Activated T-helper 17 cell treated with anti-CD3 and anti-CD28 coated beads, Interleukin-2, amount 50 U/mL, for 72 hours (primary cell): ENCODE results near the gene EXOC3L2. TPM values are rescaled to one million over a fixed set of nuclear protein-coding genes. Genes with fewer than 3 reads are reported as not detected.
A peak's percentile ranks its signal among the peaks of the same experiment; 100 is the strongest.
"Not testable (repeated sequence)": the region's sequence is repeated elsewhere in the genome, so short reads cannot be mapped to it uniquely, and the experiment has no call there.

Source experiments
- ATAC-seq: fragments of 150-1000 bp; cut with Tn5 transposase; replicated peaks from 2 replicates; pipeline ENCODE4 v1.10.0; 2021; ENCODE audit warnings: mild to moderate bottlenecking, moderate library complexity
- H3K27ac Mint-ChIP-seq: one replicate; pipeline ENCODE4 v1.8.0; 2022; ENCODE audit warnings: mixed read lengths
- H3K27me3 Mint-ChIP-seq: one replicate; pipeline ENCODE4 v1.8.0; 2022; ENCODE audit warnings: mixed read lengths
- H3K36me3 Mint-ChIP-seq: one replicate; pipeline ENCODE4 v1.8.0; 2022; ENCODE audit warnings: low read depth, mild to moderate bottlenecking, mixed read lengths
- H3K4me1 Mint-ChIP-seq: one replicate; pipeline ENCODE4 v1.8.0; 2022; ENCODE audit warnings: mixed read lengths
- H3K4me3 Mint-ChIP-seq: one replicate; pipeline ENCODE4 v1.8.0; 2022; ENCODE audit warnings: mild to moderate bottlenecking, mixed read lengths
- H3K9me3 Mint-ChIP-seq: one replicate; pipeline ENCODE4 v1.8.0; 2022; ENCODE audit warnings: mixed read lengths
- total RNA-seq, 2 donors: library from RNA; stranded (reverse); gene quantifications; one replicate each; pipeline ENCODE4 v1.2.3, GENCODE V29; 2022

The EXOC3L2 gene
- total RNA-seq, 2 donors from 2014 or later: not detected

DNA sequence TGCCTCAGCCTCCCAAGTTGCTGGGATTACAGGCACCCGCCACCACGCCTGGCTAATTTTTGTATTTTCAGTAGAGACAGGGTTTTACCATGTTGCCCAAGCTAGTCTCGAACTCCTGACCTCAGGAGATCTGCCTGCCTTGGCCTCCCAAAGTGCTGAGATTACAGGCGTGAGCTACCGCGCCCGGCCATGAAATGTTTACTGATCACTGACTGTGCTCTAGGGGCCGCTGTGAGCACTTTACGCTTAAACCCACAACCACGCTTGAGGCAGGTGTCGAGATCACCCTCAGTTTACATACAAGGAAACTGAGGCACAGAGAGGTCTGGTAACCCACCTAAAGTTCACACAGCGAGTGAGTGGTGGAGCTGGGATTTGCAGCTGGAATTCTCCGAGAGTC is 24.7 kb upstream of the EXOC3L2 start:
- H3K9me3 Mint-ChIP-seq, H3K27me3 Mint-ChIP-seq, ATAC-seq, H3K4me3 Mint-ChIP-seq, H3K4me1 Mint-ChIP-seq, H3K27ac Mint-ChIP-seq: not testable (repeated sequence)
- peaks cover 38% of the 10 kb centered on the region for H3K36me3 Mint-ChIP-seq

DNA sequence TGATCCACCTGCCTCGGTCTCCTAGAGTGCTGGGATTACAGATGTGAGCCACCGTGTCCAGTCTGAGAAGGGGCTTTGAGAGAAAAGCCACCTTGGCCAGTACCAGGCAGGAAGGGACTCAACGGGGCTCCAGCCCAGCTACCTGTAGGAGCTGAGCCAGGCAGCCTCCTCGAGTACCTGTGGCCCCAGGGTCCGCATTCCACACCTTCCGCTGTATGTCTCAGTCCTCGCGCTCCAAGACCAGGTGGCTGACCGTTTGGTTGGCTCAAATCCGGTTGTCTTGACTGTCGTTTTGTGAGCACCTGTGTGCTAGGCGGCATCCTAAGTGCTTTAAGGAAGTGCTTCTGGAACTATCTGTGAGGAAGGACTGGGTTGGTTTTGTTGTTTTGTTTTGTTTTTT is 22.1 kb upstream of the EXOC3L2 start:
- Mint-ChIP-seq H3K27ac (no peak overlapping the region), H3K36me3 (peaks cover 15% of the 10 kb centered on the region), H3K9me3 (no peaks in the 10 kb centered on the region), H3K27me3 (no peaks in the 10 kb centered on the region), H3K4me3 (no peak overlapping the region), H3K4me1 (peaks cover 9% of the 10 kb centered on the region)
- no peak for ATAC-seq

DNA sequence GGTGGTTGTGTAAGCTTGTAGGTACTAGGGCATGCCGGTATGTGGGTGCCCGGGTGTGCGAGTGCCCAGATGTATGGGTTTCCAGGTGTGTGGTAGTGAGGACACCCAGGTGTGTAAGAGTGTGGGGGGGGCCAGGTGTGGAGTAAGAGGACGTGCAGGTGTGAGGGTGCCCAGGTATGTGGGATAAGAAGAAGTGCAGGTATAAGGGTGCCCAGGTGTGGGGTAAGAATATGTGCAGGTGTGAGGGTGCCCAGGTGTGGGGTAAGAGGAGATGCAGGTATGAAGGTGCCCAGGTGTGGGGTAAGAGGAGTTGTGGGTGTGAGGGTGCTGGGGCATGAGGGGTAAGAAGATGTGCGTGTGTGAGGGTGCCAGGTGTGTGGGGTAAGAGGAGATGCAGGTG is 20.2 kb upstream of the EXOC3L2 start:
- no peaks in the 10 kb centered on the region for H3K36me3 Mint-ChIP-seq
- no peak overlapping the region for H3K4me3 Mint-ChIP-seq
- ATAC-seq: no peak
- no peak overlapping the region for H3K27ac Mint-ChIP-seq
- H3K27me3 Mint-ChIP-seq: no peaks in the 10 kb centered on the region
- H3K9me3 Mint-ChIP-seq: no peaks in the 10 kb centered on the region
- peaks cover 9% of the 10 kb centered on the region for H3K4me1 Mint-ChIP-seq

DNA sequence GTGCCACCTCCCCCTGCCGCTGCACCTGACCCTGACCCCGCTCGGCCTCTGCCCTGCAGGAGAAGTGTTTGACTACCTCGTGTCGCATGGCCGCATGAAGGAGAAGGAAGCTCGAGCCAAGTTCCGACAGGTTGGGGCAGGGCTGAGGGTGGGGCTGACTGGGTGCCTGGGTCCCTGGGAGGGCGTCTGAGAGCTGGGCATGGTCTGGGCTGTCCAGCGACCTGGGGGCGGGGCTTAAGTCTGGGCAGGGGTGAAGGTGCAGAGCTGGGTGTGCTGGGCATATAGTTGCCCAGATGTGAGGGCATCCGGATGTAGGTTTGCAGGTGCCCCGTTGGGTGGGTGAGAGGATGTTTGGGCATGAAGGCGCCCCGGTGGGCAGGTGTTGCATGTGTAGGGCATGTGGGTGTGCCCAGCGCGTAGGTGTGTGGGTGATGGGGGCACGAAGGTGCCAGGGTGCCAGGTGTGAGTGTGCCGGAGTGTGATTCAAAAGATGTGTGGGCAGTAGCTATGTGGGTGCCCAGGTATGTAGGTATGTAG is 19.6 kb upstream of the EXOC3L2 start:
- no peaks in the 10 kb centered on the region for H3K9me3 Mint-ChIP-seq
- no peaks in the 10 kb centered on the region for H3K36me3 Mint-ChIP-seq
- no peak overlapping the region for H3K4me3 Mint-ChIP-seq
- no peaks in the 10 kb centered on the region for H3K27me3 Mint-ChIP-seq
- ATAC-seq: no peak
- H3K4me1 Mint-ChIP-seq: peaks cover 9% of the 10 kb centered on the region
- no peak overlapping the region for H3K27ac Mint-ChIP-seq

DNA sequence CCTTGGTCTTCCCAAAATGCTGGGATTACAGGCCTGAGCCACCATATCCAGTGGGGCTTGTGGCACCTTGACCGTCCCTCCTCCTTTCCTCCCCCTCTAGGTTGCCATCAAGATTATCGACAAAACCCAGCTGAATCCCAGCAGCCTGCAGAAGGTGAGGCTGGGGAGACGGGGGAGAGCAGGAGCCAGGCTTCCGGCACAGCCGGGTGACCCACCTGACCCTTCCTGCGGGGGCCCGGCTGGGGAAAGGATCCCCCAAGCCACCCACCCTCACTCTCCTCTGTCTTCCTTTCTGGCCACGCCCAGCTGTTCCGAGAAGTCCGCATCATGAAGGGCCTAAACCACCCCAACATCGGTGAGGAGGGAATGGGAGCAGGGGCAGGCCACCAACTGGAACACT is 17.8 kb upstream of the EXOC3L2 start:
- Mint-ChIP-seq H3K4me1 (peaks cover 9% of the 10 kb centered on the region), H3K27me3 (no peaks in the 10 kb centered on the region), H3K36me3 (no peaks in the 10 kb centered on the region), H3K9me3 (no peaks in the 10 kb centered on the region), H3K4me3 (no peak overlapping the region), H3K27ac (no peak overlapping the region)
- no peak for ATAC-seq

DNA sequence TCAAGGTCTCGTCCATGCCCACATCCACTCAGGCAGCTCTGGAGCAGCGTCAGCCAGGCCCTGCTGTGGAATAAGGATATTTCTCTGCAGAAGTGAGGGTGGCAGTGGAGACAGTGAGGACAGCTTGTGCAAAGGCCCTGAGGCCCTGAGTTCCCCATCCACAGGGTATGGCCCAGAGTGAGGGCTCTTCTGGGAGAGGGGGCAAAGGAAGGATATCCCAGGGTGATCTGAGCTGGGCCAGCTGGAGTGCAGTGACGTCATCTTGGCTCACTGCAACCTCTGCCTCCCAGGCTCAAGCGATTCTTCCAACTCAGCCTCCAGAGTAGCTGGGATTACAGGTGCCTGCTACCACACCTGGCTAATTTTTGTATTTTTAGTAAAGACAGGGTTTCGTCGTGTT is 17.4 kb upstream of the EXOC3L2 start:
- Mint-ChIP-seq H3K4me1 (peaks cover 9% of the 10 kb centered on the region), H3K4me3 (no peak overlapping the region), H3K27me3 (no peaks in the 10 kb centered on the region), H3K27ac (no peak overlapping the region), H3K9me3 (no peaks in the 10 kb centered on the region), H3K36me3 (no peaks in the 10 kb centered on the region)
- no peak for ATAC-seq

DNA sequence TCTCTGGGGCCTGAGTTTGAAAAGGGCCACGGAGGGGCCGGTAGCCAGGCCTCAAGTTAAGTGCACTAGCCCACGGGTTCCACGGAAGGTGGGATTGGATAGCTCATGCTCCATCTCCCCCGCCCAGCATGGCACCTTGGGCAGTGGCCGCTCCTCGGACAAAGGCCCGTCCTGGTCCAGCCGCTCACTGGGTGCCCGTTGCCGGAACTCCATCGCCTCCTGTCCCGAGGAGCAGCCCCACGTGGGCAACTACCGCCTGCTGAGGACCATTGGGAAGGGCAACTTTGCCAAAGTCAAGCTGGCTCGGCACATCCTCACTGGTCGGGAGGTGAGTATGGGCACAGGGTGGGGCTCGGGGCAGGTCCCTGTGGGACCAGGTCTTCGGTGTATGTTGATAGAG is 13.7 kb upstream of the EXOC3L2 start:
- Mint-ChIP-seq H3K4me1 (no peaks in the 10 kb centered on the region), H3K27me3 (no peaks in the 10 kb centered on the region), H3K9me3 (no peaks in the 10 kb centered on the region), H3K4me3 (no peak overlapping the region), H3K36me3 (no peaks in the 10 kb centered on the region), H3K27ac (no peak overlapping the region)
- no peak for ATAC-seq

DNA sequence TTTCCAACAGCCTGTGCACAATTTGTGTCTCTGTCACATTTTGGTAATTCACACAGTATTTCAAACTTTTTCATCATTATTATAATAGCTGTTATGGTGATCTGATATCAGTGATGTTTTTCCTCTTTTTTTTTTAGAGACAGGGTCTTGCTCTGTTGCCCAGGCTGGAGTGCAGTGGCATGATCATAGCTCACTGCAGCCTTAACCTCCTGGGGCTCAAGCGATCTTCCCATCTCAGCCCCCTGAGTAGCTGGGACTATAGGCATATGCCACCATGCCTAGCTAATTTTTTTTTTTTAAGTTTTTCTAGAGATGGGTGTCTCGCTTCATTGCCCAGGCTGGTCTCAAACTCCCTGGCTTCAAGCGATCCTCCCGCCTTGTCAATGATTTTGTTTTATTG is 11.6 kb upstream of the EXOC3L2 start:
- H3K27ac Mint-ChIP-seq: no peak overlapping the region
- no peak for ATAC-seq
- no peaks in the 10 kb centered on the region for H3K27me3 Mint-ChIP-seq
- no peaks in the 10 kb centered on the region for H3K36me3 Mint-ChIP-seq
- H3K9me3 Mint-ChIP-seq: no peaks in the 10 kb centered on the region
- no peak overlapping the region for H3K4me3 Mint-ChIP-seq
- H3K4me1 Mint-ChIP-seq: peaks cover 12% of the 10 kb centered on the region

DNA sequence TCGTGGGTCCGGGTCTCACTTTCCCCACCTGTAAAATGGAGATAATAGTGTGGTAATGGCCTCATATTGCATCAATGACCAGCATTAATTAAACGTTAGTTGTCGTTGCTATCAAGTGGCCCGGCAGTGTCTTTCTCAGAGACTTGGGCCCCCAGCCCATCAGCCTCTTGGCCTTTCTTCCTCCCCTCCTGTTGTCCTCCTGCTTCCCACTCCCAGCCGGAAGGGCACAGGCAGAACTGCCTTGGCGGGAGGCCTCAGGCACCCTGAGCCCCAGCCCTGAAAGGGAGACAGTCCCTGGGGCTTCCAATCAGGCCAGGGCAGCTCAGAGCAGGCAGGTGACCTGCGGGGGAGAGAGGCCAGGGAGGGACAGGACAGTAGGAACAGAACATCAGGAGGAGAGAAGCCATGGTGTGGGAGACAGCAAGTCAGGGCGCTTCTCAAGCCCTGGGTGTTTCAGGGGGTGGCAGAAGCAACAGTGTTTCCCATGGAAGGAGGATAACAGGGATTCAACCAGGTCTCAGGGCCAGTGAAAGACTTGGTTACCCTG is 10.5 kb upstream of the EXOC3L2 start:
- H3K36me3 Mint-ChIP-seq: no peaks in the 10 kb centered on the region
- H3K4me1 Mint-ChIP-seq: peaks cover 16% of the 10 kb centered on the region
- no peak for ATAC-seq
- no peaks in the 10 kb centered on the region for H3K9me3 Mint-ChIP-seq
- H3K4me3 Mint-ChIP-seq: no peak overlapping the region
- no peak overlapping the region for H3K27ac Mint-ChIP-seq
- H3K27me3 Mint-ChIP-seq: no peaks in the 10 kb centered on the region

DNA sequence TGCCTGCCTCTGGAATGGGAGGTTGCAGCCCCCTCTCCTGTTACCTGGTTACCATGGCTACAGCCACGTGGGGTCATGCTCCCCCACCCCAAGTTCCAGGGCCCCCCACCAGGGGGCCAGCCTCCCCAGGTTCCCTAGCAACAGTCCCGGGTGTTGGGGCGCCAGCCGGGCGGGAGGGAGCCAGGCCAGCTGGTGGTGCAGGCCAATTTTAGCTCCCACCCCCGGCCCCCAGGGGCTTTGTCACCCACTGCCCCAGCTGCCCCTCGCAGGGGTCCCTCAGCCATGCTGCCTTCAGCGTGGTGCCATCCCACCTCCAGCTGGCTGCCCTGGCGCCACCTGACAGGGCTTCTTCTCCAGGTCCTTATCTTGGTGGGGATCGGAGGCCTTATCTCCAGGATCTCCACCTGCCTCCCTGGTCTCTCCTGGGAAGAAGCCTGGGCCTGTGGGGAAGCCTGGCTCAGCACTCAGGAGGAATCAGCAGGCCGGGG is 8.9 kb upstream of the EXOC3L2 start:
- H3K4me3 Mint-ChIP-seq: peak overlapping the region; percentile 78
- no peaks in the 10 kb centered on the region for H3K9me3 Mint-ChIP-seq
- H3K4me1 Mint-ChIP-seq: peaks cover 18% of the 10 kb centered on the region
- no peak for ATAC-seq
- no peaks in the 10 kb centered on the region for H3K36me3 Mint-ChIP-seq
- no peaks in the 10 kb centered on the region for H3K27me3 Mint-ChIP-seq
- H3K27ac Mint-ChIP-seq: peak overlapping the region; percentile 85

DNA sequence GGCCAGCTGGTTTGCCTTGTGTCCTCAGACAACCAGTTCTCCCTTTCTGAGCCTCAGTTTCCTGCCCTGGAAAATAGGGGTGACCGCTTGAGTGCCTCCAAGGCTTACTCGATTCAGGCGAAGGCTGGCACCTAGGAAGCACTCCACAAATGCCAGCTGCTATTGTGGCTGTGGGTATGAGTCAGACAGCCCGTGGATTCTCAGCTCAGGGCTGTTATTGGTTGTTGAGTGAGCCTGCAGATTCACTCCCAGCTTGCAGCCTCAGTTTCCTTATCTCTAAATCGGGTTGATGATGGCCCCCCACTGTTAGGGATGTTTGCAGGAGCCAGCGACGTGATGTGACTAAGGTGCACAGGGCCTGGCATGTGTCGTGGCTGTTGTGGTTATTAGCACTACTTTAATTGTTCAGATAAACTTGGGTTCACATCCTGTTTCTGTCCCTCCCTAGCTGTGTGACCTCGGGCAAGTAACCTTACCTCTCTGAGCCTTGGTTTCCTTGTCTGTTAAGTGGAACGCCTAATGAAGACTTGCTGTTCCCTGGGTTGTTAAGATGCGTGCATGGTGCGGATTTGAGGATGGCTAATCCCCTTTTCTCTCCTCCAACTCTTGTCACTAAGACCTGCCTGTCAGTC is 8.3 kb upstream of the EXOC3L2 start:
- H3K4me1 Mint-ChIP-seq: peaks cover 18% of the 10 kb centered on the region
- no peak for ATAC-seq

DNA sequence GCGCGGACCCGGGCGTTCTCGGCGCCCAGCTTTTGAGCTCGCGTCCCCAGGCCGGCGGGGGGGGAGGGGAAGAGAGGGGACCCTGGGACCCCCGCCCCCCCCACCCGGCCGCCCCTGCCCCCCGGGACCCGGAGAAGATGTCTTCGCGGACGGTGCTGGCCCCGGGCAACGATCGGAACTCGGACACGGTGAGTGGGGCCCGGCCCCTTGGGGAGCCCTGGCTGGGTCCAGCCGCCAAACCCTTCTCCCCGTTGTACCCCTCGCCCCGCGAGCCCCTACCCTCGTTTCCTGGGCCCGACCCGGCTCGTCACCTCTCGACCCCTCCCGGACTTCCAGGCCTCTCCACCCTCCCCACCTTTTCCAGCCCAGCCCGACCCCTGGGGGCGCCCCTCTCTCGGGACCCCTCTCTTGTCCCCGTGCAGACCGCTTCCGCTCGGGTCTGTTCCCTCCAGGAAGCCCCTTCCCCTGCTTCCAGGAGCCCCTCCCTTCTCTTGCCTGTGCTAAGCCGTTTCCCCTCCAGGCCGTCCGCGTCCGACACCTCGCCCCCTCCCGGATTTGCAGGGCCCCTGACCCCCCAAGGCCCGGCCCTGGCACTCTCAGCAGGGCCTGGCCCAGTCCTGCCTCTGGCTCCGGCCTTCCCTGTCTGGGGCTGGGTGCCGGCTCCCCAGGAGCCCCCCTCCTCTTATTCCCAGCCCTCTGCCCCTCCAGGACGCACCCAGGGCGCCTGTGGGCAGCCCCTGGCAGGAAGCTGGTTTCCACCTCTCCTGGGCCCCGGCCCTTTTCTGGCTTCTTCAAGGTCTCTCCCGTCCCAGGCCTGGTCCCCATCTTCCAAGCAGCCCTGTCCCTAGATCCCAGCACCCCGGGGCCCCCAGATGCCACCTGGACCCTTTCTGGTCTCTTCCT is 6.5 kb upstream of the EXOC3L2 start:
- Mint-ChIP-seq H3K4me1 (peaks cover 18% of the 10 kb centered on the region), H3K36me3 (no peaks in the 10 kb centered on the region), H3K27me3 (no peaks in the 10 kb centered on the region), H3K9me3 (no peaks in the 10 kb centered on the region), H3K4me3 (peak overlapping the region; percentile 78), H3K27ac (peak overlapping the region; percentile 85)
- ATAC-seq: peak; percentile 42

More for the DNA sequence above, 8.3 kb upstream of the EXOC3L2 start:
- Mint-ChIP-seq H3K4me3 (peak overlapping the region; percentile 78), H3K27me3 (no peaks in the 10 kb centered on the region), H3K36me3 (no peaks in the 10 kb centered on the region), H3K9me3 (no peaks in the 10 kb centered on the region), H3K27ac (peak overlapping the region; percentile 85)

DNA sequence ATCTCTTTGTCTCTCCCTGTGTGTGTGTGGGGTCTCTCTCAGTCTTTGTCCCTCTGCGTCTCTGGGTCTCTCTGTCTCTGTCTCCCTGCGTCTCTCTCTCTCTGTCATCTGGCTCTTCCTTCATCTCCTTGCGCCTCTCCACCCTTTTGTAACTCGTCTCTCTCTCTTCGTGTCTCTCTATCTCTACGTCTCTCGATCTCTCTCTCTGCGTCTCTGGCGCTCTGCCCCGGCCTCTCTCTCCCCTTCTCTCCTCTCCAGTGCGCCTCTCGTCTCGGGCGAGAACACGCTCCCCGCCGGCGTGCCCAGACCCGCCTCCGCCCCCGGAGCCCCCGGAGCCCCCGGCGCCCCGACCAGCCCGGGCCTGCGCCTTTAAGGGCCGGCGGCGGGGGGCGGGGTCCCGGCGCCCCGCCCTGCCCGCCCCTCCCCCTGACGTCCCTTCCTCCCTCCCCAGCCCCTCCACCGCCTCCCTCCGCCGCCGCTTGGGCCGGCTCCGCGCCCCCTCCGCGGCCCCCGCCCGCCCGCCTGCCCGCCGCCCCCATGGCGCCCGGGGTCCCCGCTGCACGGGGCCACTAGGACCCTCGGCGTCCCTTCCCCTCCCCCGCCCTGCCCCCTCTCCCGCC is 5.7 kb upstream of the EXOC3L2 start, which contains the start of gene MARK4:
Gene MARK4, plus strand, starts transcription at position 440 of the 620 bp plus-strand sequence. CDS start 318 bp downstream, outside the sequence.
- no peaks in the 10 kb centered on the region for H3K36me3 Mint-ChIP-seq
- H3K9me3 Mint-ChIP-seq: no peaks in the 10 kb centered on the region
- H3K27ac Mint-ChIP-seq: peak within 1 kb of the TSS; percentile 85
- no peaks in the 10 kb centered on the region for H3K27me3 Mint-ChIP-seq
- peaks cover 18% of the 10 kb centered on the region for H3K4me1 Mint-ChIP-seq
- peak within 1 kb of the TSS; percentile 85 for H3K4me3 Mint-ChIP-seq
- ATAC-seq: peak; percentile 82

DNA sequence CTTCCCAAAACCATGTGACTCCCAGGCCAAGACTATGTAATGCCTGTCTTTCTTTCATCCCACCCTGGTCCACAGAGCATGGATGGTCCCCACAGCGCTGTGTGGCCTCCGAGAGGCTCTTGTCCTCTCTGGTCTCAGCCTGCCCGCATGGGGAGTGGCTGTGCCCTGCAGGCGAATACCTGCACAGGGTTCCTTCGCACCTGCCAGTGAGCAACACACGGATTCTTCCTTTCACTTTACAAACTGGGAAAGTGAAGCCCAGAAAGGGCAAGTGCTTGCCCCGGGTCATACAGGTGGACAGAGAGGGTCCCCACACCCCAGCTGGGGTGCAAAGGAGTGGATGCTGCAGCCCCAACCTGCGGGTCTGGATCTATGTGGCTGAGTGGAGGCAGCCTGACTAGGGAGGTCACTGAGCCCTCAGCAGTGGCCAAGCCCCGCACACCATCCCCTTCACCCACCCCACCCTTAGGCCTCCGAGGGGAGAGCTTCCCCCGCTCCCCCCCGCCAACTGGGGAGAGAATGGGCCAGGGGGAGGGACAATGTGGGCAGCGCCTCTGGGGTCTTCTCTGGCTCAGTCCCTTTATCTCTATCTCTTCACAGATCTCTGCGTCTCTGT is 5.1 kb upstream of the EXOC3L2 start:
- peak overlapping the region; percentile 85 for H3K4me3 Mint-ChIP-seq
- no peaks in the 10 kb centered on the region for H3K27me3 Mint-ChIP-seq
- H3K9me3 Mint-ChIP-seq: no peaks in the 10 kb centered on the region
- no peaks in the 10 kb centered on the region for H3K36me3 Mint-ChIP-seq
- peak overlapping the region; percentile 82 for H3K27ac Mint-ChIP-seq
- no peak for ATAC-seq
- peaks cover 18% of the 10 kb centered on the region for H3K4me1 Mint-ChIP-seq
